Neural crest cell (in vitro differentiated cells): ENCODE measurements around the gene GGTLC1. TPM values are rescaled to one million over a fixed set of nuclear protein-coding genes. Genes with fewer than 3 reads are reported as not detected.

Source experiments
- DNase-seq: peaks from one replicate; pipeline ENCODE4 v3.0.0; 2021; ENCODE audit warnings: low read depth, mixed read lengths, low spot score
- H3K27ac Mint-ChIP-seq: one replicate; pipeline ENCODE4 v1.8.0; 2021; ENCODE audit warnings: mild to moderate bottlenecking, mixed read lengths; ENCODE audit not compliant: unreplicated experiment
- H3K27me3 Mint-ChIP-seq: 2 replicates; pipeline ENCODE4 v1.8.0; 2021; ENCODE audit warnings: low read depth, mild to moderate bottlenecking, mixed read lengths
- H3K36me3 Mint-ChIP-seq: 2 replicates; pipeline ENCODE4 v1.8.0; 2021; ENCODE audit warnings: low read depth, mild to moderate bottlenecking, mixed read lengths
- H3K4me1 Mint-ChIP-seq: 2 replicates; pipeline ENCODE4 v1.8.0; 2021; ENCODE audit warnings: mixed read lengths
- H3K4me3 Mint-ChIP-seq: one replicate; pipeline ENCODE4 v1.8.0; 2021; ENCODE audit warnings: mild to moderate bottlenecking, mixed read lengths
- H3K9me3 Mint-ChIP-seq: 2 replicates; pipeline ENCODE4 v1.8.0; 2021; ENCODE audit warnings: mixed read lengths
- CTCF ChIP-seq: fragments of 200-600 bp; sonication (generic); conservative IDR thresholded peaks from 2 replicates; pipeline ENCODE4 v1.5.0; 2021; ENCODE audit warnings: antibody characterized with exemption, mild to moderate bottlenecking
- total RNA-seq: library from RNA; stranded (reverse); gene quantifications from 2 replicates; pipeline ENCODE4 v1.2.1, GENCODE V29; 2021

Gene GGTLC1
- total RNA-seq, 1 donor from 2014 or later, result not detected

- Mint-ChIP-seq H3K27ac (no peak overlapping the region), H3K9me3 (no peaks in the 10 kb centered on the region), H3K4me3 (no peak overlapping the region), H3K36me3 (no peaks in the 10 kb centered on the region), H3K27me3 (peaks cover 12% of the 10 kb centered on the region), H3K4me1 (no peaks in the 10 kb centered on the region)
- no peak for DNase-seq
- TF ChIP-seq CTCF, result no peak
These were observed 13.6 kb downstream of the GGTLC1 start for GRCh38 chr20:23974966-23975365.

- no peak for DNase-seq
These were observed 17.3 kb downstream of the GGTLC1 start for GRCh38 chr20:23971310-23971709.

GRCh38 chr20:23970049-23970448 lies 18.5 kb downstream of the GGTLC1 start:
- no peaks in the 10 kb centered on the region for H3K4me1 Mint-ChIP-seq
- peaks cover 9% of the 10 kb centered on the region for H3K9me3 Mint-ChIP-seq
- peaks cover 4% of the 10 kb centered on the region for H3K36me3 Mint-ChIP-seq
- H3K4me3 Mint-ChIP-seq, result no peak overlapping the region
- no peak for TF ChIP-seq CTCF
- peaks cover 20% of the 10 kb centered on the region for H3K27me3 Mint-ChIP-seq
- H3K27ac Mint-ChIP-seq, result no peak overlapping the region
- DNase-seq, result no peak

More at GRCh38 chr20:23971310-23971709, 17.3 kb downstream of the GGTLC1 start:
- Mint-ChIP-seq H3K27me3 (peaks cover 20% of the 10 kb centered on the region), H3K4me3 (no peak overlapping the region), H3K9me3 (peaks cover 8% of the 10 kb centered on the region), H3K36me3 (peaks cover 4% of the 10 kb centered on the region), H3K27ac (no peak overlapping the region), H3K4me1 (no peaks in the 10 kb centered on the region)
- no peak for TF ChIP-seq CTCF

GRCh38 chr20:23967616-23967979 lies 21.0 kb downstream of the GGTLC1 start:
- Mint-ChIP-seq H3K27me3 (peaks cover 10% of the 10 kb centered on the region), H3K4me3 (no peak overlapping the region), H3K27ac (no peak overlapping the region), H3K36me3 (peaks cover 6% of the 10 kb centered on the region), H3K4me1 (no peaks in the 10 kb centered on the region), H3K9me3 (peaks cover 11% of the 10 kb centered on the region)
- DNase-seq, result no peak
- TF ChIP-seq CTCF, result no peak

- H3K4me1 Mint-ChIP-seq, result no peaks in the 10 kb centered on the region
- peaks cover 15% of the 10 kb centered on the region for H3K9me3 Mint-ChIP-seq
- DNase-seq, result no peak
- peaks cover 8% of the 10 kb centered on the region for H3K27me3 Mint-ChIP-seq
- no peak overlapping the region for H3K4me3 Mint-ChIP-seq
- no peak overlapping the region for H3K27ac Mint-ChIP-seq
- no peak for TF ChIP-seq CTCF
- peaks cover 8% of the 10 kb centered on the region for H3K36me3 Mint-ChIP-seq
These were observed 21.5 kb downstream of the GGTLC1 start for GRCh38 chr20:23966927-23967615.
